ENCODE measurements around the gene SPR.

DNA sequence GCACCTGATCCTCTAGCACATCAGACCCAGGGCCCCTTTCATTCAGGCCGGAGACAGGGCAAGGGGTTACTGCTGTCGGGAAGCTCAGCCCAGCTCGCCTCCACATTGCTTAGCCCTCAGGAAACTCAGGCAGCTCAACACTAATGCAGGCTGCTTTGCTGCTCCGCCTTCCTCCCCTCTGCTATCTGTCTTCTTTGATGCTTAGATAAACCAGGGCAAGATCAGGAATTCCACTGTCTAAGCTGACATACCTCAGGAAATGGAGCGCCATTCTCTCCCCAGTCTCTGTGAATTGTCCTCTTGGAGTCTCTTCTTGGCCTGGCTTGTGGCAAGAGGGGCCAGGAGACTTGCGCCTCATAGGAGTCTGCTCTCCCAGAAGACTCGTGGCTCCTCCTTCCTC lies 35.9 kb upstream of the SPR start:
- TF ChIP-seq, protein P1, sequence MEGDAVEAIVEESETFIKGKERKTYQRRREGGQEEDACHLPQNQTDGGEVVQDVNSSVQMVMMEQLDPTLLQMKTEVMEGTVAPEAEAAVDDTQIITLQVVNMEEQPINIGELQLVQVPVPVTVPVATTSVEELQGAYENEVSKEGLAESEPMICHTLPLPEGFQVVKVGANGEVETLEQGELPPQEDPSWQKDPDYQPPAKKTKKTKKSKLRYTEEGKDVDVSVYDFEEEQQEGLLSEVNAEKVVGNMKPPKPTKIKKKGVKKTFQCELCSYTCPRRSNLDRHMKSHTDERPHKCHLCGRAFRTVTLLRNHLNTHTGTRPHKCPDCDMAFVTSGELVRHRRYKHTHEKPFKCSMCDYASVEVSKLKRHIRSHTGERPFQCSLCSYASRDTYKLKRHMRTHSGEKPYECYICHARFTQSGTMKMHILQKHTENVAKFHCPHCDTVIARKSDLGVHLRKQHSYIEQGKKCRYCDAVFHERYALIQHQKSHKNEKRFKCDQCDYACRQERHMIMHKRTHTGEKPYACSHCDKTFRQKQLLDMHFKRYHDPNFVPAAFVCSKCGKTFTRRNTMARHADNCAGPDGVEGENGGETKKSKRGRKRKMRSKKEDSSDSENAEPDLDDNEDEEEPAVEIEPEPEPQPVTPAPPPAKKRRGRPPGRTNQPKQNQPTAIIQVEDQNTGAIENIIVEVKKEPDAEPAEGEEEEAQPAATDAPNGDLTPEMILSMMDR (IDR thresholded peaks at IDR 0.05), result no peak
- no peak for TF ChIP-seq POLR2A (IDR thresholded peaks at IDR 0.05)

Data from heart left ventricle (tissue), 13 donors.